CD14-positive monocyte (primary cell): Measurements from ENCODE around the gene SCMH1. TPM values are rescaled to one million over a fixed set of nuclear protein-coding genes. Genes with fewer than 3 reads are reported as not detected.

Source experiments
- DNase-seq, 3 donors: peaks; one replicate each; pipeline ENCODE4 v3.0.0-alpha.2; 2011 to 2022
- H2AFZ ChIP-seq: 2 replicates; pipeline ENCODE4 v1.6.0; 2012; ENCODE audit warnings: mild to moderate bottlenecking, low read depth, low read length, inconsistent platforms; ENCODE audit not compliant: insufficient read depth, poor library complexity, severe bottlenecking
- H3K27ac ChIP-seq, 2 donors: 1 replicate in 1 of 2; 2 replicates in 1 of 2; pipeline ENCODE4 v1.5.1; 2012 to 2013; ENCODE audit warnings: low read length in 2 of 2, control low read depth in 1 of 2, inconsistent platforms in 1 of 2, low read depth in 1 of 2, mild to moderate bottlenecking in 1 of 2
- H3K27me3 ChIP-seq, 2 donors: one replicate each; pipeline versions ENCODE4 v1.6.0 to v1.6.1; 2011 to 2013; ENCODE audit warnings: low read length in 2 of 2; ENCODE audit not compliant: control insufficient read depth in 2 of 2, insufficient read depth in 2 of 2
- H3K36me3 ChIP-seq, 2 donors: replicated peaks in 1 of 2; 1 replicate in 1 of 2; 2 replicates in 1 of 2; pipeline versions ENCODE4 v1.5.1 to v1.6.1; 2012 to 2013; ENCODE audit warnings: low read length in 2 of 2, control low read depth in 1 of 2, inconsistent platforms in 1 of 2, mild to moderate bottlenecking in 1 of 2; ENCODE audit not compliant: insufficient read depth in 2 of 2, control insufficient read depth in 1 of 2
- H3K4me1 ChIP-seq, 2 donors: 1 replicate in 1 of 2; 2 replicates in 1 of 2; pipeline versions ENCODE4 v1.5.1 to v1.6.1; 2012 to 2013; ENCODE audit warnings: low read length in 2 of 2, control low read depth in 1 of 2, inconsistent platforms in 1 of 2, mild to moderate bottlenecking in 1 of 2, moderate library complexity in 1 of 2; ENCODE audit not compliant: insufficient read depth in 2 of 2, control insufficient read depth in 1 of 2
- H3K4me2 ChIP-seq: replicated peaks from 2 replicates; pipeline ENCODE3; 2012; ENCODE audit warnings: low read length, moderate library complexity, mild to moderate bottlenecking; ENCODE audit not compliant: poor library complexity, severe bottlenecking; ENCODE audit errors: extremely low read depth
- H3K4me3 ChIP-seq, 3 experiments: fragments of 200-600 bp in 1 of 3; sonication (generic) in 1 of 3; replicated peaks in 1 of 3; 1 replicate in 2 of 3; 2 replicates in 1 of 3; pipeline ENCODE4 v1.5.1; 2011 to 2013; ENCODE audit warnings: low read length in 3 of 3, mild to moderate bottlenecking in 3 of 3, control low read depth in 2 of 3, low read depth in 2 of 3, inconsistent platforms in 1 of 3, moderate library complexity in 1 of 3
- H3K79me2 ChIP-seq: 2 replicates; pipeline ENCODE4 v1.6.0; 2012; ENCODE audit warnings: mild to moderate bottlenecking, control low read depth, inconsistent platforms, low read length, moderate library complexity; ENCODE audit not compliant: insufficient read depth
- H3K9ac ChIP-seq: 2 replicates; pipeline ENCODE4 v1.6.0; 2017; ENCODE audit warnings: low read length, mild to moderate bottlenecking; ENCODE audit not compliant: insufficient read depth, poor library complexity, severe bottlenecking
- H3K9me3 ChIP-seq, 2 donors: replicated peaks in 1 of 2; 1 replicate in 1 of 2; 2 replicates in 1 of 2; pipeline versions ENCODE4 v1.5.1 to v1.6.1; 2012 to 2013; ENCODE audit warnings: low read length in 2 of 2, control low read depth in 1 of 2; ENCODE audit not compliant: control insufficient read depth in 1 of 2, insufficient read depth in 1 of 2
- H4K20me1 ChIP-seq: 2 replicates; pipeline ENCODE4 v1.6.0; 2012; ENCODE audit warnings: mild to moderate bottlenecking, low read length, control low read depth, moderate library complexity; ENCODE audit not compliant: insufficient read depth
- H3K27ac Mint-ChIP-seq, 7 donors: one replicate each; pipeline ENCODE4 v1.8.0; 2020; ENCODE audit warnings: mild to moderate bottlenecking in 7 of 7, mixed read lengths in 7 of 7, moderate library complexity in 6 of 7, inconsistent platforms in 2 of 7
- H3K27me3 Mint-ChIP-seq, 3 donors: one replicate each; pipeline ENCODE4 v1.8.0; 2021 to 2022; ENCODE audit warnings: low read depth in 3 of 3, mild to moderate bottlenecking in 3 of 3, mixed read lengths in 3 of 3, moderate library complexity in 3 of 3, inconsistent platforms in 1 of 3
- H3K36me3 Mint-ChIP-seq, 2 donors: one replicate each; pipeline ENCODE4 v1.8.0; 2020; ENCODE audit warnings: mixed read lengths in 2 of 2, inconsistent platforms in 1 of 2, mild to moderate bottlenecking in 1 of 2
- H3K4me1 Mint-ChIP-seq: one replicate; pipeline ENCODE4 v1.8.0; 2020; ENCODE audit warnings: mild to moderate bottlenecking, mixed read lengths
- H3K4me3 Mint-ChIP-seq, 2 donors: one replicate each; pipeline ENCODE4 v1.8.0; 2020; ENCODE audit warnings: mild to moderate bottlenecking in 2 of 2, mixed read lengths in 2 of 2, moderate library complexity in 1 of 2
- H3K9me3 Mint-ChIP-seq, 7 donors: one replicate each; pipeline ENCODE4 v1.8.0; 2020 to 2022; ENCODE audit warnings: mixed read lengths in 7 of 7, mild to moderate bottlenecking in 6 of 7, moderate library complexity in 6 of 7, inconsistent platforms in 2 of 7
- CTCF ChIP-seq: fragments of 200-600 bp; IDR thresholded peaks from one replicate; pipeline ENCODE4 v1.8.0; 2022; ENCODE audit warnings: antibody characterized with exemption, mild to moderate bottlenecking
- WGBS: methylation state at CpG from one replicate; pipeline ENCODE4 v1.1.5; 2013; ENCODE audit warnings: missing lambda C conversion rate; ENCODE audit not compliant: insufficient coverage; 5-methylcytosine and 5-hydroxymethylcytosine counted together
- intact Hi-C, 2 donors: fragments of 100-400 bp; cut with micrococcal nuclease; formaldehyde crosslinking; loops; one replicate each; pipeline versions ENCODE4 v1.15.0 to v1.15.1; 2023
- polyA plus RNA-seq, 3 donors: library from polyadenylated mRNA; depleted of rRNA in 1 of 3; unstranded in 2 of 3; stranded (reverse) in 1 of 3; fragments of 300-500 nt in 2 of 3; fragments of >200 nt in 1 of 3; fragmentation: Illumina TruSeq in 2 of 3; gene quantifications; 1 replicate in 2 of 3; 2 replicates in 1 of 3; pipeline ENCODE4 v1.2.3, GENCODE V29; 2012 to 2021

SCMH1 gene
- polyA plus RNA-seq, 3 donors, result 0.66 to 12.7 (median 0.74) TPM

DNA sequence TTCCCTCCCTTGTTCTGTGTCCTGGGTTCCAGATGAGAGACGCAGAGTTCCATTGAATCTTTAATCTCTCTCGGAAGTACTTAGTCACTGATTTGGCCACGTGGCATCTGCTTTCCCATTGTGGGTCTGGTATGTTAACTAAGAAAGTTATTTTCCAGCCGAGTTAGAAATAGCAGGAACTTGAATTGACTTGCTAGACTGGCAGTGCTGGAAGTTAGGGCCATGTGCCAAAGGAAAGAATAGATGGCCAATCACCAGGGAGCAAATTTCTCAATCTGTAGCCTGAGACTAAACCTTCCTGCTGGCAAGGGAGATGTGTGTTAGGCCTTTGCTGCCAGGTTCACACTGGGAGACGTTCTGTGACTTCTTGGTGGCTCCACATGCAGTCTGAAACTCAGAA is 196.4 kb downstream of the SCMH1 start:
- Histone ChIP-seq H3K4me1 (peaks cover 0 to 10% of the 10 kb centered on the region in 2 donors), H3K9ac (peak overlapping the region; percentile 15), H3K27ac (no peak overlapping the region), H3K36me3 (peaks cover 23 to 61% of the 10 kb centered on the region in 2 donors), H4K20me1 (no peaks in the 10 kb centered on the region), H3K27me3 (no peaks in the 10 kb centered on the region), H3K79me2 (no peaks in the 10 kb centered on the region), H3K4me3 (no peak overlapping the region), H3K9me3 (no peaks in the 10 kb centered on the region), H2AFZ (no peak overlapping the region), H3K4me2 (no peak overlapping the region)
- no peak for DNase-seq
- peaks cover 54 to 67% of the 10 kb centered on the region in 2 donors for H3K36me3 Mint-ChIP-seq
- H3K9me3 Mint-ChIP-seq, result peaks cover 0 to 2% (median 0%) of the 10 kb centered on the region in 7 donors
- intact Hi-C loops, result no loop called here
- 89% methylated on average over 1 of the region's 5 CpGs for WGBS
- H3K4me1 Mint-ChIP-seq, result peaks cover 10% of the 10 kb centered on the region
- H3K4me3 Mint-ChIP-seq, result no peak overlapping the region
- H3K27me3 Mint-ChIP-seq, result peaks cover 0 to 2% (median 0%) of the 10 kb centered on the region in 3 donors
- peak overlapping the region in 2 of 7 donors; percentile 6 to 68 for H3K27ac Mint-ChIP-seq
- TF ChIP-seq CTCF, result no peak

- TF ChIP-seq CTCF, result no peak
- no peaks in the 10 kb centered on the region for H3K79me2 ChIP-seq
- no peak overlapping the region for H2AFZ ChIP-seq
- H3K4me1 Mint-ChIP-seq, result peaks cover 10% of the 10 kb centered on the region
- H3K27ac Mint-ChIP-seq, result peak overlapping the region in 2 of 7 donors; percentile 0 to 55
- H3K9me3 ChIP-seq, result no peaks in the 10 kb centered on the region
- no peak overlapping the region for H3K4me3 ChIP-seq
- H3K9ac ChIP-seq, result no peak overlapping the region
- intact Hi-C loops, result no loop called here
- H3K27me3 ChIP-seq, result no peaks in the 10 kb centered on the region
- H3K4me2 ChIP-seq, result no peak overlapping the region
- WGBS, result 86% methylated on average over 2 of the region's 2 CpGs
- peak overlapping the region in 1 of 2 donors; percentile 11 for H3K27ac ChIP-seq
- no peak overlapping the region for H3K4me3 Mint-ChIP-seq
- H3K27me3 Mint-ChIP-seq, result peaks cover 0 to 2% (median 0%) of the 10 kb centered on the region in 3 donors
- peaks cover 0 to 2% (median 0%) of the 10 kb centered on the region in 7 donors for H3K9me3 Mint-ChIP-seq
- peaks cover 54 to 69% of the 10 kb centered on the region in 2 donors for H3K36me3 Mint-ChIP-seq
- no peak for DNase-seq
- peaks cover 24 to 62% of the 10 kb centered on the region in 2 donors for H3K36me3 ChIP-seq
- peaks cover 0 to 10% of the 10 kb centered on the region in 2 donors for H3K4me1 ChIP-seq
- no peaks in the 10 kb centered on the region for H4K20me1 ChIP-seq
Measured at GRCh38 chr1:41044187-41044586, 197.9 kb downstream of the SCMH1 start.
